ENCODE data around the gene COMMD7. TPM values are rescaled to one million over a fixed set of nuclear protein-coding genes. Genes with fewer than 3 reads are reported as not detected.

COMMD7 gene
- total and polyA plus RNA-seq, 9 of the 15 experiments (the other 6 are each of a cell fraction or from before 2014, with no cell fraction given) = 11.9 to 69.1 (median 34.7) TPM

DNA sequence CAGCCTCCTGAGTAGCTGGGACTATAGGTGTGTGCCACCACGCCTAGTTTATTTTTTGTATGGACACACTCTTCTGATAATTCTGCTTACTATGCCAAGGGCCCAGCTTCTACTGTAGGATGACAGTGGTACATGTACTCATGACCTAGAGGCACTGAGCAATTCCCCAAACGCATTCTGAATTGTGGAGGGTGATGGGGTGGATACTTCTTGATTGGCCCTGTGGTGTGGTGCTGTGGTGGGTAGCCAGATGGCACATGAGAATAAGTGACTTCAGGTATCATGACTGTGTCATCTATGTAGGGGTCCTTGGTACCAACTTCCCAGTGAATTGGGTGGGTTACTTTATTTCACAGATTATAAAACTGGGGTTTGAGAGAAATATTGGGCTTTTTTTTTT, 30.0 kb upstream of the COMMD7 start:
- 88% methylated on average over 2 of the region's 2 CpGs for WGBS (ENCODE audit: insufficient coverage, low coverage, missing lambda C conversion rate)
- H3K4me1 ChIP-seq (replicated peaks in 1 of 2; ENCODE audit: control insufficient read depth in 2 of 2, insufficient read depth in 2 of 2, low read length in 2 of 2) = peaks cover 13 to 21% of the 10 kb centered on the region in 2 experiments; a peak in 4 of 5 replicates
- H3K4me2 ChIP-seq (ENCODE audit: insufficient read depth, low read length) = no peak overlapping the region
- no peak overlapping the region for H3K27ac ChIP-seq (ENCODE audit: extremely low read depth, low read depth, low read length)
- peaks cover 19% of the 10 kb centered on the region for H4K20me1 ChIP-seq (replicated peaks; ENCODE audit: control insufficient read depth, insufficient read depth, low read length)
- no peaks in the 10 kb centered on the region for H3K9me3 ChIP-seq (replicated peaks; ENCODE audit: control insufficient read depth, insufficient read depth, low read depth, low read length)
- ATAC-seq = no peak
- peaks cover 63% of the 10 kb centered on the region for H3K36me3 ChIP-seq (ENCODE audit: control insufficient read depth, insufficient read depth, low read length)
- H3K9me1 ChIP-seq (ENCODE audit: control insufficient read depth, insufficient read depth, low read length) = peaks cover 4% of the 10 kb centered on the region
- intact Hi-C loops (cut with micrococcal nuclease) (no loop called here), in situ Hi-C loops (cut with MboI) (loop anchor here (10.0 kb wide), 1 partner anchor 258 kb away; no protein-coding TSS in a partner anchor)
- peak overlapping the region in 1 of 2 experiments; percentile 1; a peak in 1 of 4 replicates for H3K9ac ChIP-seq (ENCODE audit: insufficient read depth in 1 of 2, low read depth in 2 of 2, low read length in 2 of 2)
- no TSS peak for BruUV-seq (replicated peaks)
- H3K79me2 ChIP-seq (ENCODE audit: control insufficient read depth, insufficient read depth, low read length) = peaks cover 89% of the 10 kb centered on the region
- no peak overlapping the region for H2AFZ ChIP-seq (ENCODE audit: low read depth, low read length)
- H3K4me3 ChIP-seq = no peak overlapping the region
- no peaks in the 10 kb centered on the region for H3K27me3 ChIP-seq (ENCODE audit: control insufficient read depth in 2 of 2, insufficient read depth in 2 of 2, low read length in 2 of 2)
- TF ChIP-seq ZNF766 (CRISPR knock-in tag; conservative IDR thresholded peaks at IDR 0.05) = no peak
- TF ChIP-seq SREBF2 (CRISPR knock-in tag; IDR thresholded peaks at IDR 0.05) = no peak
- no peak for TF ChIP-seq NR1H2 (CRISPR knock-in tag; IDR thresholded peaks at IDR 0.05)
- no peak for TF ChIP-seq MXI1 (IDR thresholded peaks at IDR 0.05; ENCODE audit: low read depth, low read length)
- no peak for DNase-seq (ENCODE audit: extremely low read depth in 1 of 4, low spot score in 3 of 4)
- POLR2A ChIA-PET = interaction anchor here (0.6 to 0.9 kb wide), 2 partner anchors 9 to 19 kb away, joined by 3 to 4 read pairs; no protein-coding TSS in a partner anchor
- CTCF ChIA-PET (ENCODE audit: low intra/inter-chr PET ratio) = no interaction called here
- FAIRE-seq = no peak

DNA sequence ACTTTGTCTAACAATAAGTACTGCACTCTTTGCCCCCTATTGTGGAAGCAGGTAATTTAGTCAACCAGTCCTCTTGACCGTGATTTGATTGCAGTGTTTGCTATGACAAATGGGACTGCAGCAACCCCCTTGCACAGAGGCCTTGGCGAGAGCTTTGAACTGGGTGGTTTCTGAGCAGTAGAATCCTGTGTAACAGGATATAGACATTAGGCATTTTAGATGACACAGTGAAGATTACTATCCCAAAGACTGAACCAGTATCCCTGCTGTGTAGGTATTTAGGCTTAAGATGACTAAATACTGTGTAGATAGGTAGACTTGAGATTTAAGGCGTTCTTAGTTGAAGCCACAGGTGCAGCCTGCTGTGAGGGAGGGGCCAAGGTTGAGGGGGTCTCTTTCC, 28.8 kb upstream of the COMMD7 start:
- POLR2A ChIA-PET = interaction anchor here (0.9 kb wide), 1 partner anchor 8 kb away, joined by 4 read pairs; no protein-coding TSS in a partner anchor
- in situ Hi-C loops (cut with MboI) = loop anchor here (10.0 kb wide), 1 partner anchor 257 kb away; no protein-coding TSS in a partner anchor

More for the DNA sequence above, 28.8 kb upstream of the COMMD7 start:
- Histone ChIP-seq H3K9me3 (replicated peaks; ENCODE audit: control insufficient read depth, insufficient read depth, low read depth, low read length) (no peaks in the 10 kb centered on the region), H3K9me1 (ENCODE audit: control insufficient read depth, insufficient read depth, low read length) (peaks cover 1% of the 10 kb centered on the region), H2AFZ (ENCODE audit: low read depth, low read length) (no peak overlapping the region), H3K36me3 (ENCODE audit: control insufficient read depth, insufficient read depth, low read length) (peaks cover 62% of the 10 kb centered on the region), H3K79me2 (ENCODE audit: control insufficient read depth, insufficient read depth, low read length) (peaks cover 90% of the 10 kb centered on the region), H4K20me1 (replicated peaks; ENCODE audit: control insufficient read depth, insufficient read depth, low read length) (peaks cover 18% of the 10 kb centered on the region), H3K4me3 (no peak overlapping the region), H3K27me3 (ENCODE audit: control insufficient read depth in 2 of 2, insufficient read depth in 2 of 2, low read length in 2 of 2) (no peaks in the 10 kb centered on the region), H3K9ac (ENCODE audit: insufficient read depth in 1 of 2, low read depth in 2 of 2, low read length in 2 of 2) (no peak overlapping the region), H3K27ac (ENCODE audit: extremely low read depth, low read depth, low read length) (no peak overlapping the region), H3K4me2 (ENCODE audit: insufficient read depth, low read length) (no peak overlapping the region), H3K4me1 (replicated peaks in 1 of 2; ENCODE audit: control insufficient read depth in 2 of 2, insufficient read depth in 2 of 2, low read length in 2 of 2) (peaks cover 13 to 22% of the 10 kb centered on the region in 2 experiments; a peak in 4 of 5 replicates)
- 54% methylated on average over 3 of the region's 3 CpGs for WGBS (ENCODE audit: insufficient coverage, low coverage, missing lambda C conversion rate)
- ATAC-seq (peak; percentile 44), DNase-seq (ENCODE audit: extremely low read depth in 1 of 4, low spot score in 3 of 4) (no peak), FAIRE-seq (no peak)
- TF ChIP-seq CEBPG (CRISPR knock-in tag; IDR thresholded peaks at IDR 0.05) (no peak), CEBPG (tag; conservative IDR thresholded peaks at IDR 0.05 in 1 of 2, IDR thresholded peaks at IDR 0.05 in 1 of 2) (no peak)
- TF ChIP-seq, protein P1, sequence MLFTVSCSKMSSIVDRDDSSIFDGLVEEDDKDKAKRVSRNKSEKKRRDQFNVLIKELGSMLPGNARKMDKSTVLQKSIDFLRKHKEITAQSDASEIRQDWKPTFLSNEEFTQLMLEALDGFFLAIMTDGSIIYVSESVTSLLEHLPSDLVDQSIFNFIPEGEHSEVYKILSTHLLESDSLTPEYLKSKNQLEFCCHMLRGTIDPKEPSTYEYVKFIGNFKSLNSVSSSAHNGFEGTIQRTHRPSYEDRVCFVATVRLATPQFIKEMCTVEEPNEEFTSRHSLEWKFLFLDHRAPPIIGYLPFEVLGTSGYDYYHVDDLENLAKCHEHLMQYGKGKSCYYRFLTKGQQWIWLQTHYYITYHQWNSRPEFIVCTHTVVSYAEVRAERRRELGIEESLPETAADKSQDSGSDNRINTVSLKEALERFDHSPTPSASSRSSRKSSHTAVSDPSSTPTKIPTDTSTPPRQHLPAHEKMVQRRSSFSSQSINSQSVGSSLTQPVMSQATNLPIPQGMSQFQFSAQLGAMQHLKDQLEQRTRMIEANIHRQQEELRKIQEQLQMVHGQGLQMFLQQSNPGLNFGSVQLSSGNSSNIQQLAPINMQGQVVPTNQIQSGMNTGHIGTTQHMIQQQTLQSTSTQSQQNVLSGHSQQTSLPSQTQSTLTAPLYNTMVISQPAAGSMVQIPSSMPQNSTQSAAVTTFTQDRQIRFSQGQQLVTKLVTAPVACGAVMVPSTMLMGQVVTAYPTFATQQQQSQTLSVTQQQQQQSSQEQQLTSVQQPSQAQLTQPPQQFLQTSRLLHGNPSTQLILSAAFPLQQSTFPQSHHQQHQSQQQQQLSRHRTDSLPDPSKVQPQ (CRISPR knock-in tag; IDR thresholded peaks at IDR 0.05; ENCODE audit: borderline replicate concordance) = no peak
- TF ChIP-seq, protein P2, sequence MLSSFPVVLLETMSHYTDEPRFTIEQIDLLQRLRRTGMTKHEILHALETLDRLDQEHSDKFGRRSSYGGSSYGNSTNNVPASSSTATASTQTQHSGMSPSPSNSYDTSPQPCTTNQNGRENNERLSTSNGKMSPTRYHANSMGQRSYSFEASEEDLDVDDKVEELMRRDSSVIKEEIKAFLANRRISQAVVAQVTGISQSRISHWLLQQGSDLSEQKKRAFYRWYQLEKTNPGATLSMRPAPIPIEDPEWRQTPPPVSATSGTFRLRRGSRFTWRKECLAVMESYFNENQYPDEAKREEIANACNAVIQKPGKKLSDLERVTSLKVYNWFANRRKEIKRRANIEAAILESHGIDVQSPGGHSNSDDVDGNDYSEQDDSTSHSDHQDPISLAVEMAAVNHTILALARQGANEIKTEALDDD (IDR thresholded peaks at IDR 0.05) = peak; percentile 71
- CTCF ChIA-PET (ENCODE audit: low intra/inter-chr PET ratio) = no interaction called here
- intact Hi-C loops (cut with micrococcal nuclease) = no loop called here
- BruUV-seq (replicated peaks) = no TSS peak
